ENCODE data around the gene MCCC2.
"Not testable (repeated sequence)": the region's sequence is repeated elsewhere in the genome, so short reads cannot be mapped to it uniquely, and the experiment has no call there.

MCCC2 gene

GRCh38 chr5:71597001-71597400 lies 9.9 kb downstream of the MCCC2 start:
- H3K4me3 ChIP-seq (ENCODE audit: low read depth, low read length): no peak overlapping the region

GRCh38 chr5:71600783-71601182 lies 13.6 kb downstream of the MCCC2 start:
- H3K4me3 ChIP-seq (ENCODE audit: low read depth, low read length): no peak overlapping the region

GRCh38 chr5:71601222-71602026 lies 14.3 kb downstream of the MCCC2 start:
- H3K4me3 ChIP-seq (ENCODE audit: low read depth, low read length): no peak overlapping the region

- not testable (repeated sequence) for H3K4me3 ChIP-seq (ENCODE audit: low read depth, low read length)
These were observed 22.8 kb downstream of the MCCC2 start for GRCh38 chr5:71609916-71610315.

GRCh38 chr5:71615809-71616208 lies 28.7 kb downstream of the MCCC2 start:
- no peak overlapping the region for H3K4me3 ChIP-seq (ENCODE audit: low read depth, low read length)

GRCh38 chr5:71620630-71621029 lies 33.5 kb downstream of the MCCC2 start:
- H3K4me3 ChIP-seq (ENCODE audit: low read depth, low read length): no peak overlapping the region

- no peak overlapping the region for H3K4me3 ChIP-seq (ENCODE audit: low read depth, low read length)
These were observed 34.1 kb downstream of the MCCC2 start for GRCh38 chr5:71621268-71621667.

- H3K4me3 ChIP-seq (ENCODE audit: low read depth, low read length): no peak overlapping the region
These were observed 34.6 kb downstream of the MCCC2 start for GRCh38 chr5:71621741-71622140.

GRCh38 chr5:71623221-71623794 lies 36.2 kb downstream of the MCCC2 start:
- H3K4me3 ChIP-seq (ENCODE audit: low read depth, low read length): no peak overlapping the region

GRCh38 chr5:71629950-71630349 lies 42.8 kb downstream of the MCCC2 start:
- H3K4me3 ChIP-seq (ENCODE audit: low read depth, low read length): no peak overlapping the region

- no peak overlapping the region for H3K4me3 ChIP-seq (ENCODE audit: low read depth, low read length)
These were observed 43.9 kb downstream of the MCCC2 start for GRCh38 chr5:71631070-71631469.

GRCh38 chr5:71632168-71632567 lies 45.0 kb downstream of the MCCC2 start:
- H3K4me3 ChIP-seq (ENCODE audit: low read depth, low read length): no peak overlapping the region

GRCh38 chr5:71633255-71634155 lies 46.4 kb downstream of the MCCC2 start:
- no peak overlapping the region for H3K4me3 ChIP-seq (ENCODE audit: low read depth, low read length)

GRCh38 chr5:71637133-71637532 lies 50.0 kb downstream of the MCCC2 start:
- no peak overlapping the region for H3K4me3 ChIP-seq (ENCODE audit: low read depth, low read length)

GRCh38 chr5:71640408-71640807 lies 53.3 kb downstream of the MCCC2 start:
- H3K4me3 ChIP-seq (ENCODE audit: low read depth, low read length): no peak overlapping the region

- H3K4me3 ChIP-seq (ENCODE audit: low read depth, low read length): no peak overlapping the region
These were observed 57.9 kb downstream of the MCCC2 start for GRCh38 chr5:71645030-71645429.

GRCh38 chr5:71650940-71651339 lies 63.8 kb downstream of the MCCC2 start:
- H3K4me3 ChIP-seq (ENCODE audit: low read depth, low read length): not testable (repeated sequence)

- no peak overlapping the region for H3K4me3 ChIP-seq (ENCODE audit: low read depth, low read length)
These were observed 64.4 kb downstream of the MCCC2 start for GRCh38 chr5:71651579-71651978.

- H3K4me3 ChIP-seq (ENCODE audit: low read depth, low read length): no peak overlapping the region
These were observed 65.2 kb downstream of the MCCC2 start for GRCh38 chr5:71652349-71652748.

GRCh38 chr5:71652803-71653543 lies 65.8 kb downstream of the MCCC2 start:
- H3K4me3 ChIP-seq (ENCODE audit: low read depth, low read length): no peak overlapping the region
